Hepatocyte (in vitro differentiated cells): ENCODE data around the gene SLC26A4.

ENCODE experiments used
- EZH2 ChIP-seq: fragments of 200-600 bp; sonication (generic); IDR thresholded peaks from 2 replicates; pipeline ENCODE4 v1.6.1; 2016; ENCODE audit warnings: antibody characterized with exemption, mild to moderate bottlenecking, borderline replicate concordance
- TF ChIP-seq, protein P1 (sequence below): fragments of 200-600 bp; sonication (generic); IDR thresholded peaks from 2 replicates; pipeline ENCODE4 v1.5.1; 2016; ENCODE audit warnings: antibody characterized with exemption, mild to moderate bottlenecking; ENCODE audit not compliant: poor library complexity

GRCh38 chr7:107622429-107622828 lies 38.2 kb upstream of the SLC26A4 start:
- TF ChIP-seq, protein P1, sequence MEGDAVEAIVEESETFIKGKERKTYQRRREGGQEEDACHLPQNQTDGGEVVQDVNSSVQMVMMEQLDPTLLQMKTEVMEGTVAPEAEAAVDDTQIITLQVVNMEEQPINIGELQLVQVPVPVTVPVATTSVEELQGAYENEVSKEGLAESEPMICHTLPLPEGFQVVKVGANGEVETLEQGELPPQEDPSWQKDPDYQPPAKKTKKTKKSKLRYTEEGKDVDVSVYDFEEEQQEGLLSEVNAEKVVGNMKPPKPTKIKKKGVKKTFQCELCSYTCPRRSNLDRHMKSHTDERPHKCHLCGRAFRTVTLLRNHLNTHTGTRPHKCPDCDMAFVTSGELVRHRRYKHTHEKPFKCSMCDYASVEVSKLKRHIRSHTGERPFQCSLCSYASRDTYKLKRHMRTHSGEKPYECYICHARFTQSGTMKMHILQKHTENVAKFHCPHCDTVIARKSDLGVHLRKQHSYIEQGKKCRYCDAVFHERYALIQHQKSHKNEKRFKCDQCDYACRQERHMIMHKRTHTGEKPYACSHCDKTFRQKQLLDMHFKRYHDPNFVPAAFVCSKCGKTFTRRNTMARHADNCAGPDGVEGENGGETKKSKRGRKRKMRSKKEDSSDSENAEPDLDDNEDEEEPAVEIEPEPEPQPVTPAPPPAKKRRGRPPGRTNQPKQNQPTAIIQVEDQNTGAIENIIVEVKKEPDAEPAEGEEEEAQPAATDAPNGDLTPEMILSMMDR = no peak
- no peak for TF ChIP-seq EZH2
